DND-41 (cell line): ENCODE results near the gene CNTRL.

ENCODE experiments used
- ATAC-seq: fragments of 200-7000 bp; cut with Tn5 transposase; 3 replicates; pipeline ENCODE4 v1.9.1; 2021; ENCODE audit warnings: low read depth; ENCODE audit not compliant: insufficient read depth
- DNase-seq: peaks from one replicate; pipeline ENCODE4 v3.0.0-alpha.2; 2020
- H2AFZ ChIP-seq: 2 replicates; pipeline ENCODE4 v1.6.0; 2012; ENCODE audit warnings: low read depth, low read length
- H3K27ac ChIP-seq: 2 replicates; pipeline ENCODE4 v1.5.1; 2012; ENCODE audit warnings: low read length, inconsistent platforms
- H3K27me3 ChIP-seq: fragments of 200-600 bp; sonication (generic); 2 replicates; pipeline ENCODE4 v1.6.0; 2012; ENCODE audit warnings: low read length, mild to moderate bottlenecking, inconsistent platforms; ENCODE audit not compliant: insufficient read depth, poor library complexity
- H3K36me3 ChIP-seq: 2 replicates; pipeline ENCODE4 v1.5.1; 2012; ENCODE audit warnings: low read length, inconsistent platforms; ENCODE audit not compliant: insufficient read depth
- H3K4me1 ChIP-seq: 2 replicates; pipeline ENCODE4 v1.5.1; 2012; ENCODE audit warnings: mild to moderate bottlenecking, low read length; ENCODE audit not compliant: insufficient read depth
- H3K4me2 ChIP-seq: 2 replicates; pipeline ENCODE4 v1.6.0; 2012; ENCODE audit warnings: mild to moderate bottlenecking, moderate library complexity, low read length, inconsistent platforms; ENCODE audit not compliant: insufficient read depth
- H3K4me3 ChIP-seq, 2 experiments: fragments of 200-600 bp in 1 of 2; shearing (Covaris generic) in 1 of 2; 2 replicates each; pipeline ENCODE4 v1.5.1; 2012 to 2016; ENCODE audit warnings: inconsistent platforms in 2 of 2, low read length in 2 of 2, mild to moderate bottlenecking in 2 of 2, low read depth in 1 of 2, moderate library complexity in 1 of 2
- H3K79me2 ChIP-seq: 2 replicates; pipeline ENCODE4 v1.6.0; 2012; ENCODE audit warnings: low read length, inconsistent platforms; ENCODE audit not compliant: insufficient read depth
- H3K9ac ChIP-seq: 2 replicates; pipeline ENCODE4 v1.6.0; 2012; ENCODE audit warnings: low read depth, mild to moderate bottlenecking, inconsistent platforms, low read length, moderate library complexity
- H3K9me3 ChIP-seq: 2 replicates; pipeline ENCODE4 v1.5.1; 2012; ENCODE audit warnings: low read length, moderate library complexity, mild to moderate bottlenecking, inconsistent platforms; ENCODE audit not compliant: insufficient read depth, severe bottlenecking
- H4K20me1 ChIP-seq: 2 replicates; pipeline ENCODE4 v1.6.0; 2012; ENCODE audit warnings: low read length; ENCODE audit not compliant: insufficient read depth
- EZH2 ChIP-seq: IDR thresholded peaks from 3 replicates; pipeline ENCODE4 v1.6.1; 2012; ENCODE audit warnings: borderline replicate concordance, low read depth, mild to moderate bottlenecking, moderate library complexity, low read length, inconsistent platforms; ENCODE audit not compliant: severe bottlenecking
- TF ChIP-seq, protein P1 (sequence below): IDR thresholded peaks from 2 replicates; pipeline ENCODE4 v1.5.1; 2012; ENCODE audit warnings: borderline replicate concordance, low read length, moderate library complexity, mild to moderate bottlenecking; ENCODE audit not compliant: poor library complexity, severe bottlenecking; ENCODE audit errors: extremely low read depth

Gene CNTRL

DNA sequence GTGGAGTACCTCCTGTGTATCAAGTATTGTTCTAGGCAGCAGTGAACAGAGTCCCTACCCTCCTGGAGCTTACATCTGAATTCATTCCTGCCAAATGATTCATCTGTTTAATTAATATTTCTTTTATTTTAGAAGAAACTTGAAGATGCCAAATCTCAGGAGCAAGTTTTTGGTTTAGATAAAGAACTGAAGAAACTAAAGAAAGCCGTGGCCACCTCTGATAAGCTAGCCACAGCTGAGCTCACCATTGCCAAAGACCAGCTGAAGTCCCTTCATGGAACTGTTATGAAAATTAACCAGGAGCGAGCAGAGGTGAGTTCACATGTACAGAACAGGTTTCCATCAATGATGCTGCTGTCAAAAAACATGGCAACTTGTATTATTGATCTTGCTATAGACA, 69.0 kb downstream of the CNTRL start:
- no peak overlapping the region for H3K27ac ChIP-seq
- no peaks in the 10 kb centered on the region for H3K79me2 ChIP-seq
- no peak overlapping the region for H3K4me3 ChIP-seq
- H3K9ac ChIP-seq, result no peak overlapping the region
- no peaks in the 10 kb centered on the region for H3K4me1 ChIP-seq
- no peaks in the 10 kb centered on the region for H3K27me3 ChIP-seq
- ATAC-seq (no peak), DNase-seq (no peak)
- no peak for TF ChIP-seq EZH2
- TF ChIP-seq, protein P1, sequence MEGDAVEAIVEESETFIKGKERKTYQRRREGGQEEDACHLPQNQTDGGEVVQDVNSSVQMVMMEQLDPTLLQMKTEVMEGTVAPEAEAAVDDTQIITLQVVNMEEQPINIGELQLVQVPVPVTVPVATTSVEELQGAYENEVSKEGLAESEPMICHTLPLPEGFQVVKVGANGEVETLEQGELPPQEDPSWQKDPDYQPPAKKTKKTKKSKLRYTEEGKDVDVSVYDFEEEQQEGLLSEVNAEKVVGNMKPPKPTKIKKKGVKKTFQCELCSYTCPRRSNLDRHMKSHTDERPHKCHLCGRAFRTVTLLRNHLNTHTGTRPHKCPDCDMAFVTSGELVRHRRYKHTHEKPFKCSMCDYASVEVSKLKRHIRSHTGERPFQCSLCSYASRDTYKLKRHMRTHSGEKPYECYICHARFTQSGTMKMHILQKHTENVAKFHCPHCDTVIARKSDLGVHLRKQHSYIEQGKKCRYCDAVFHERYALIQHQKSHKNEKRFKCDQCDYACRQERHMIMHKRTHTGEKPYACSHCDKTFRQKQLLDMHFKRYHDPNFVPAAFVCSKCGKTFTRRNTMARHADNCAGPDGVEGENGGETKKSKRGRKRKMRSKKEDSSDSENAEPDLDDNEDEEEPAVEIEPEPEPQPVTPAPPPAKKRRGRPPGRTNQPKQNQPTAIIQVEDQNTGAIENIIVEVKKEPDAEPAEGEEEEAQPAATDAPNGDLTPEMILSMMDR, result no peak
- H3K36me3 ChIP-seq, result peaks cover 98% of the 10 kb centered on the region
- no peaks in the 10 kb centered on the region for H3K9me3 ChIP-seq
- no peak overlapping the region for H3K4me2 ChIP-seq
- no peaks in the 10 kb centered on the region for H4K20me1 ChIP-seq
- no peak overlapping the region for H2AFZ ChIP-seq

DNA sequence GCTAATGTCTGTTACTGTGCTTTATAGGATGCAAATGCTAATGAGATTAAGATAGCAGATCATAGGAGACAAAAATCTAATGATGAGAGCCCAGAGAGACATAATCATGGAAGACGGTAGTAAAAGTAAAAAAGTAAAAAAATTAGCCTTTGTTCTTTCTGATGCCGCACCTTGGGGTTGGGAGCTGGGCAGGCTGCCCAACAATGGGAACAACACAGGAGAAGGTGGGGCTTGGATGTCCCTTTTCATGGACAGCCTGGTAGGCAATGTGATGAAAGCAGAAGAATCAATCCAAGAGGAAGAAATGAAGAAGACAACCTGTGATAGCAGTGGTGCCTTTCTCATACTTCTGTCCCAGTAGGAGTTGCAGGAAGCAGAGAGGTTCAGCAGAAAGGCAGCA, 69.7 kb downstream of the CNTRL start:
- no peak overlapping the region for H3K4me3 ChIP-seq
- TF ChIP-seq EZH2, result no peak
- TF ChIP-seq, protein P1, result no peak
- no peak overlapping the region for H3K4me2 ChIP-seq
- ATAC-seq (no peak), DNase-seq (no peak)
- no peaks in the 10 kb centered on the region for H3K4me1 ChIP-seq
- no peak overlapping the region for H2AFZ ChIP-seq
- H4K20me1 ChIP-seq, result no peaks in the 10 kb centered on the region
- no peaks in the 10 kb centered on the region for H3K79me2 ChIP-seq
- no peak overlapping the region for H3K27ac ChIP-seq
- no peaks in the 10 kb centered on the region for H3K9me3 ChIP-seq
- no peak overlapping the region for H3K9ac ChIP-seq
- H3K27me3 ChIP-seq, result no peaks in the 10 kb centered on the region
- H3K36me3 ChIP-seq, result peaks cover 98% of the 10 kb centered on the region

DNA sequence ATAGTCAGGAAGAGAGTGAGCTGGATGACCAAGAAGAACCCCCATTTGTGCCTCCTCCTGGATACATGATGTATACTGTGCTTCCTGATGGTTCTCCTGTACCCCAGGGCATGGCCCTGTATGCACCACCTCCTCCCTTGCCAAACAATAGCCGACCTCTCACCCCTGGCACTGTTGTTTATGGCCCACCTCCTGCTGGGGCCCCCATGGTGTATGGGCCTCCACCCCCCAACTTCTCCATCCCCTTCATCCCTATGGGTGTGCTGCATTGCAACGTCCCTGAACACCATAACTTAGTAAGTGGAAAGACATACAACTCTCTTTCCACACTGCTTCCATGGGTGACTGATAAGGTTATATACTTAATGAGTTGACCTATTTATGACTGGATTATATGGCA, 75.4 kb downstream of the CNTRL start:
- Histone ChIP-seq H3K27ac (no peak overlapping the region), H3K27me3 (no peaks in the 10 kb centered on the region), H3K4me3 (no peak overlapping the region), H3K4me2 (no peak overlapping the region), H3K79me2 (no peaks in the 10 kb centered on the region), H2AFZ (no peak overlapping the region), H3K9ac (no peak overlapping the region), H3K36me3 (peaks cover 92% of the 10 kb centered on the region), H3K9me3 (no peaks in the 10 kb centered on the region), H3K4me1 (no peaks in the 10 kb centered on the region), H4K20me1 (no peaks in the 10 kb centered on the region)
- ATAC-seq (no peak), DNase-seq (no peak)
- no peak for TF ChIP-seq EZH2

DNA sequence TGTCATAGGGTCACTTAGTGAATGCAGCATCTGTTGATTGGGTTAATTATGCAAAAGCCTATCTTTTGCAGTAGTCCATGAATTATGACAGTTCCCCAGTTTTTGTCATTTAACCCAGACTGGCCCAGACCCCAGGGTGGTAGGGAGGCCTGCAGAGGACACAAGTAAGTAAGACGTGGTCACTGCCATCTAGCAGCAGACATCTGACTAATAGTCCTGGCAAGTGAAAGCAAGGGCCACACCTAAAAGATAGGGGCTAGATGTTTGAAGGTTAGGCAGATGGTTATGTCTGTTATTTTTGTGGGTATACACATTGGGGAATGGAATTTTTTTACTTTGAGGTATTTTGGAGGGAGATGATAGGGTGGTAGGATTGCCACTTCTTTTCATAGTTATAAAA, 78.9 kb downstream of the CNTRL start:
- no peaks in the 10 kb centered on the region for H3K4me1 ChIP-seq
- H3K4me2 ChIP-seq, result no peak overlapping the region
- DNase-seq, result no peak
- H3K9ac ChIP-seq, result no peak overlapping the region
- no peaks in the 10 kb centered on the region for H4K20me1 ChIP-seq
- peaks cover 90% of the 10 kb centered on the region for H3K36me3 ChIP-seq
- H3K9me3 ChIP-seq, result no peaks in the 10 kb centered on the region
- ATAC-seq, result no peak
- no peak overlapping the region for H3K27ac ChIP-seq
- TF ChIP-seq, protein P1, result no peak
- H3K27me3 ChIP-seq, result no peaks in the 10 kb centered on the region
- H3K4me3 ChIP-seq, result no peak overlapping the region
- H2AFZ ChIP-seq, result no peak overlapping the region
- H3K79me2 ChIP-seq, result no peaks in the 10 kb centered on the region
